HG03469 (cell line): Measurements from ENCODE around the gene KRTAP10-4.
"Not testable (repeated sequence)": the region's sequence is repeated elsewhere in the genome, so short reads cannot be mapped to it uniquely, and the experiment has no call there.

Source experiments
- ATAC-seq: cut with Tn5 transposase; IDR thresholded peaks from one replicate; pipeline ENCODE4 v1.9.1; 2021; ENCODE audit warnings: mild to moderate bottlenecking, moderate library complexity, moderate number of reproducible peaks; ENCODE audit not compliant: unreplicated experiment

KRTAP10-4 gene

DNA sequence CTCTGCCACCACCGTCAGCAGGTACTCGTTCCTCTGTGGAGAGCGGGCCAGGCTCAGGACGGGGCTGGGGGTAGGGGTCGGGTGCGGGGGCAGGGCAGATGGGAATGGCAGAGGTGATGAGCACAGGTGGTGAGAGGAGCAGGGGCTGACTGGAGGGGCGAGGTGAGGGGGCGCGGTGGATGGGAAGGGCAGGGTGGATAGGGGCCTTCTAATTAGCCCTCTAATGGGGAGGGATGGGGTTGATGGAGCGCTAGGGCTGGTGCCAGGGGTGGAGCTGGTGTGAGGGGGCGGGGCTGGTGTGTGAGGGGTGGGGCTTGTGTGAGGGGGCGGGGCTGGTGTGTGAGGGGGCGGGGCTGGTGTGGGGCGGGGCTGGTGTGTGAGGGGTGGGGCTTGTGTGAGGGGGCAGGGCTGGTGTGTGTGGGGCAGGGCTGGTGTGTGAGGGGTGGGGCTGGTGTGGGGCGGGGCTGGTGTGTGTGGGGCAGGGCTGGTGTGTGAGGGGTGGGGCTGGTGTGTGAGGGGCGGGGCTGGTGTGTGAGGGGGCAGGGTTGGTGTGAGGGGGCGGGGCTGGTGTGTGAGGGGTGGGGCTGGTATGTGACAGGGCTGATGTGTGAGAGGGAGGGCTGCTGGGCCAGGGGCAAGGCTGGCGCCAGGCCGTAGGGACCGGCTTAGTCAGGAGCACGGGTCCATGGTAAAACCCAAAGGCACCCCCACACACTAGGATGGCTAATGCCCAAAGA, 39.5 kb upstream of the KRTAP10-4 start:
- ATAC-seq: no peak

DNA sequence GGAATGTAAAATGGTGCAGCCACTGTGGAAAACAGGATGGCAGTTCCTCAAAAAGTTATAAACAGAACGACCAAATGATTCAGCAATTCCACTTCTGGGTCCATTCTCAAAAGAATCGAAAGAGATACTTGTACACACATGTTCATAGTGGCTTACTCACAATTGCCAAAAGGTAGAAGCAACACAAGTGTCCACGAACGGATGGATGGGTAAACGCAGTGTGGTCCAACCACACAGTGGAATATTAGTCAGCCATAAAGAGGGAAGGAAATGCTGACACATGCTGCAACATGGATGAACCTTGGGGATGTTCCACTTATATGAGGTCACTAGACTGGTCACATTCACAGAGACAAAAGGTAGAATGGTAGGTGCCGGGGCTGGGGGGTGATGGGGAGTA, 38.8 kb upstream of the KRTAP10-4 start:
- ATAC-seq: no peak

DNA sequence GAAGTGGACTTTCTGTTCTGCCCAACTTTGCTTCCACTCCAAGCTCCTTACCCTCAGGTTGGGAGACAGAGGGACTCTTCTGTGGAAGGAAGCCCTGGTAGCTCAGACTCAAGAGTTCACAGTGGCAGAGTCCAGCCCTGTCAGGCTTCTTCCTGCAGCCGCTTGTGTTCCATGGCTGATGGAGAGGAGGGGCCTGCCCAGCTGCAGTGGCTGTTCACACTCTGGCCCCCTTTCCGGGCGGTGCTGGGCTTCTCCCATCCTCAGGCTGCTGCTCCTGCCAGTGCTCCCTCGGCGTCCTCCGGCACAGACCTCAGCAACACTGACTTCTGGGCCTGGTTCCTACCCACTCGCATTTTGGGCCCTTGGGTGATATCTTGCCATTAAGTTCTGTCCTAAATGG, 37.6 kb upstream of the KRTAP10-4 start:
- no peak for ATAC-seq

DNA sequence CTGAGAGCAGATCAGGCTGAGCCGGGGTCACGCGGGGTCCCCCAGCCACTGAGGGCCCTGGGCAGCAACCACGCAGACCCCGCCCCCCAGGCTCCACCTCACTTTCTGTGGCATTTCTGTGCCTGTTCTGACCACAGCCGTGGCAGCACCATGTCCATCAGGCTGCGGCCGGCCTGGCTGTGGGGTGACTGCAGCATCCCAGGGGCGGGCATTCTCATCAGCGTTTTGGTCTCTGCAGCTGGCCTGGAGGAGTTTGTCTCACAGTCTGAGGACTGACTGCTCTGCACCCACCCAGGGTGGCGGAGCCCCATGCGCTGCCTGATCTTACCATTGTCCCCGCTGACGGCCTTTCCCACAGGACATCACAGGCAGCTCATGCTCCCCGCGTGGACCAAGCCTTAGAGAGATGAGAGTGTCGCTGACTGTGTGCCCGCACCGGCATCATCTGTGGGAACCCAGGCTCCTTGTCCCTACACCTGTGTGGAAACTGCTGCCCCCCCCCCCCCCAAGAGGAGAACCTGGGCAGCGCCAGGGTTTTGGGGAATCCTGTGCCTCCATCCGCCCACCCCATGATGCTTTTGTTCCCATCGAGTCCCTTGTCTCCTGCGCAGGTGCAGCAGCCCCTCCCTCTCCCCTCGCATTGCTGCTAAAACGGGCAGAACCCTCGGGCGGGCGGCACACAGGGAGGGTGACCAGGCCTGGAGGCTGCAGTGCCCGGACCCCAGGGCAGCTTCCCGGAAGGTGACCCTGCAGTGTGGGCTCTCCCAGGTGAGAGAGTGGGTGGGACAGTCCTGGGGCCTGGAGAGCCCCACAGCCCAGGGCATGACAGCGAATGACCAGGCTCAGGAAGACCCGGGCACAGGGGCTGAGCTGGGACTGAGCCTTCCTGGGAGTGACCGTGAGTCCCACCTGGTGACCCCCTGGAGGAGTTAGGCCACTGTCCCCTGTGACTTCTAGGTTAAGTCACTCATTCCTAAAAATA, 35.3 kb upstream of the KRTAP10-4 start:
- no peak for ATAC-seq

DNA sequence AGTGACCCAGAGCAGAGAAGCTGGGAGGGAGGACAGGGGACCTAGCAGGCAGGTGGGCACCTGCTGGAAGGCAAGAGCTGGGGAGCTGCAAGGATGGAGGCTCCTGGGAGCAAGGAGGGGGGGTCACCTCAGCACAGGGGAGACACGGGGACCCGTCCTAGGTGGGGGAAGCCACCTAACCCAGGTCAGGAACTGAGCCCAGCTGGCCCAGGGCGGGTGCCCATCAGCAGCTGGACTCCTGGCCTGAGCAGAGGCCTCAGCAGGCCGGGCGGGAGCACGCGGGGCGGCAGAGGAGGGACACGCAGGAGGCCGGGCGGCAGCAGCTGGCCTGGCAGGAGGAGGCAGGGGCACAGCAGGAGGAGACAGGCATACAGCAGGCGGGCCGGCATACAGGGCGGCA, 34.5 kb upstream of the KRTAP10-4 start:
- no peak for ATAC-seq

DNA sequence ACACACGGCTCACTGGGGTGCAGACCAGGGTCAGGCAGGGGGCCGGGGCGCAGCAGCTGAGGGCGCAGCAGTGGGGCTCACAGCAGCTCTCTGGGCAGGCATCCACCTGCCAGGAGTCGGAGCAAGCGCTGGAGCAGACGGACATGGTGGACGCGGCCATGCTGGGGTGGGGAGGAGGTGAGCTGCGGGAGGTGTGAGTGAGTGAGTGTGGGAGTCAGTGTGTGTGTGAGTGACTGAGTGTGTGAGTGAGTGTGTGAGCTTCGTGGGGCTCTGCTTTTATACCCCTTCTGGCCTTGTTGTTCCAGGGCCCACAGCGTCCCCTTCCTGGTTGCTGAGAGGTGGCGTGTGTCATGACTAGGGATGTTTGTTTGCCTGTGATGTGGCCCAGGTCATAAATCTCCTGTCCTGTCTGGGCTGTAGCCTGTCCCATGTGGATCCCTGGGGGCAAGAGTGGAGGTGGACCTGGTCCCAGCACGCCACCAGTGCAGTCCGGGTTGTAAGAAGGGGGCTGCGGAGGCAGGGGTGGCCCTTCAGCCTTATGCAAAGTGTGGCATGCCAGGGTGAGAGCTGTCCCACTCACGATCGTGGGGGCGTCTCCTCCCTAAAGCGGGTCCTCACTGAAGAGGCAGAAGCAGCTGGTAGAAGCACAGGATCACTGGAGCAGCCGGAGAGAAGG, 33.4 kb upstream of the KRTAP10-4 start, which contains the start of gene KRTAP10-1:
Gene KRTAP10-1 (minus strand): TSS at position 205 of the 676 bp plus-strand sequence. CDS start 45 bp downstream, at position 160.
- ATAC-seq: no peak

DNA sequence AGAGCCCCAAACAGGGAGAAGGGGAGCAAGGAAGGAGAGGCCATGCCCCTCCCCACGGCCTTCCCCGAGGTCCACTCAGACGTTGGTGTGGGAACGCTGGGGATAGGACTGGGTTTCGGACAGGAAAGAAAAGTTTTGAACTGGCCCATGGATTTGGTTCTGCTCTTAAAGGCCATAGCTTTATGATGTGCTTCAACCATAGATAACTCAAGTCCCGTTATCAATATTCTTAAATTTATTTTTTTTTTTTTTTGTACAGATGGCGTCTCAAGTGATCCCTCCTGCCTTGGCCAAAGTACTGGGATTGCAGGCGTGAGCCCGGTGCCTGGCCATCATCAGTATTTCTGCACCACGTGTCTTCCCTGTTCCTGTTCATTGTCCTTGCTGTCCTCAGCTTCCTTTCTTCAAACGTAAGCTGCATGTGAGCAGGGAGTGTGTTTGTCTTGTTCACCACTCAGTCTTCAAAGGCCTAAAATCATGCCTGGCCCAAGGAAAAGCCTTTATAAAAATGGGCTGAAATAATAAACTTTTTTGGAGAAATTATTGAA, 32.7 kb upstream of the KRTAP10-4 start:
- ATAC-seq: no peak

DNA sequence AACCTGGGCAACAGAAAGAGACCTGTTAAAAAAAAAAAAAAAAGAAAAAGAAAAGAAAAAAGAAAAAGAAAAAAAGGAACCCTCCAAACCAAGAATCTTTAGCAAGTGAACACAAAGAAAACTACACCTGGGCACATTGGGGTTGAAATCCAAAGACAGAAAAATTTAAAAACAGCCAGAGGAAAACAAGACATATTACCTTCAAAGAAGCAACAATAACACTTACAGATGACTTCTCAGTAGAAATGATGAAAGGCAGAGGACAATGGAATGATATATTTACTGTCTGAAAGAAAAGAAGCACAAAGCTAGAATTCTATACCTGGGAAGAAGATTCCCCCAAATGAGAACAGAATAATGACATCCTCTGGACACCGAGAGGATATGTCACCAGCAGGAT, 30.8 kb upstream of the KRTAP10-4 start:
- ATAC-seq: no peak

DNA sequence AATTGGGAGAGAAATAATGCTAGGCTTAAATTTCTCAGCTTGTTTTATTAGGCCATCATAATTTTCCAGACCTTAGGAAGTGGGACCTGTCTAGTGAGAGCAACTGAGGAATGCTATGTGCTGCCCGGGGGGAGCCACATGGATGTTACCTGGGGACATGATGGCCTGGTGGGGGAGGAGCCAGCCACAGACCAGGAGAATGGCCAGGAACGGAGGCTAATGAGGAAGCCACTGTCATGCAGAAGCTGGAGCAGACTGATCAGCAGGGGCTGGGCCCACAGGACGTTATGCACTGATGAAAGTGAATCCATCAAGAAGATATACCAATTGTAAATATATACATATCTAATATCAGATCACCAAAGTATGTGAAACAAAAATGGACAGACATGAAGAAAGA, 29.0 kb upstream of the KRTAP10-4 start:
- ATAC-seq: no peak

DNA sequence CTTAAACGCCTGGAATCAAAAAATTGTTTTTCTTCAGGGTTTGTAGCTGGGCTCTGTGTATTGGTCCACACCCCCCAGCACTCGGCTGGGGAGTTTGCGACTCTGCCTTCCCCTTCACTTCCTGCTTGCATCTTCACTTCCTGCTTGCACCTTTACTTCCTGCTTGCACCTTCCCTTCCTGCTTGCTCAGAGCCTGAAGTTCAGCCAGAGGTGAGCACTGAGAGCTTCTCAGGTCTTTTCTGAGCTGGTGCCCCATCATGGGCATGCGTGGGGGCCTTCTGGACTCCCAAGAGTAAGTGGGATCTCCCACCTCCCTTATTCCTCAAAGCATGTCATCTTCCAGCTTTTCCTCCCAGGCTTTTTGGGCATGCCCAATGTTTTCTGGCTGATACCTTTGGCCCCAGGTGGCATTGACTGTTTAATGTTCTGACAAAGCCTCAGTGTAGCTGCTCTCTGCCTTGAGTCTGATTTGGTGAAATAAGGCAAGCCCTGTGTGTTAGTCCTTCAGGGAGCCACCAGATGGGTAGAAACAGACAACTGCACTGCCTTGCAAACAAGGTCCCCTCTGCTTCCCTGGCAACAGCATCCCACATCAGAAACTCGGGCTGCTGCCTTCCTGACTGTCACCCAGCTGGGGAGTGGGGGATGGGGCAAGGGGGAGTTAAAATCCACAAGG, 25.7 kb upstream of the KRTAP10-4 start:
- ATAC-seq: no peak

DNA sequence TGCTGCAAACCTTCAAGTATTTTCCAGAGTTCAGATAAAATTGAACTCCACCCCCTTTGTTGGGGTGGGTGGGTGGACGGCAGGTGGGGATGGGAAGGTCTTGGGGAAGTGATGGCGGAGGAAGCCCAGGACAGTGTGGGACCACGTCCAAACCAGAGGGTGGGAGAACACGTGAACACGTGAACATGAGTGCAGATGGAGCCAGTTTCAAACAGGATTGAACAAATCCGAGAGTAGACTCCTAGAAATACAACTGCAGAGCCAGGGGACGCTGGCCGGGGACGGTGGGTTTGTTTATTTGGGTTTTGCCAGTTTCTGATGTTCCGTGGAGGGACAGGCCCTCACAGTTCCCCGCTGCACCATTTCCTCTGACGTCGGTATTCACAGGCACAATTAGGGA, 25.1 kb upstream of the KRTAP10-4 start:
- ATAC-seq: no peak

DNA sequence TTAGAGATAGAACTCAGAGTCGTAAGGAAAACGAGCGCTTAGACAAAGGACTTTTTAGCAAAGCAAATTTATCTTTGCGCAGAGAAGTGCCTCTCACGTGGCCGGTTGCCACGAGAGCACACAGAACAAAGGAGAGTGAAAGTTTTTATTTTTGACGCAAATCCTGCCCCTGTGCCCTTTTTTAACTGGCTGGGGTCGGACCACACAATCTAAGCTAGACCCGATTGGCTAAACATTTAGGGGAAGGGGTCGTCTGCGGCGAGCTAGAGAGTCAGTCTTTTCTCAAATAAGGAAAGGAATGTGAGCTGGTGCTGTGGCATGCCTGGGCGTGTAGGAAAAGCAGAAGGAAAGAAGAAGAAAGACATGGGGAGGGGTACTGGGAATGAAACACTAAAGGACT, 24.6 kb upstream of the KRTAP10-4 start:
- ATAC-seq: no peak

DNA sequence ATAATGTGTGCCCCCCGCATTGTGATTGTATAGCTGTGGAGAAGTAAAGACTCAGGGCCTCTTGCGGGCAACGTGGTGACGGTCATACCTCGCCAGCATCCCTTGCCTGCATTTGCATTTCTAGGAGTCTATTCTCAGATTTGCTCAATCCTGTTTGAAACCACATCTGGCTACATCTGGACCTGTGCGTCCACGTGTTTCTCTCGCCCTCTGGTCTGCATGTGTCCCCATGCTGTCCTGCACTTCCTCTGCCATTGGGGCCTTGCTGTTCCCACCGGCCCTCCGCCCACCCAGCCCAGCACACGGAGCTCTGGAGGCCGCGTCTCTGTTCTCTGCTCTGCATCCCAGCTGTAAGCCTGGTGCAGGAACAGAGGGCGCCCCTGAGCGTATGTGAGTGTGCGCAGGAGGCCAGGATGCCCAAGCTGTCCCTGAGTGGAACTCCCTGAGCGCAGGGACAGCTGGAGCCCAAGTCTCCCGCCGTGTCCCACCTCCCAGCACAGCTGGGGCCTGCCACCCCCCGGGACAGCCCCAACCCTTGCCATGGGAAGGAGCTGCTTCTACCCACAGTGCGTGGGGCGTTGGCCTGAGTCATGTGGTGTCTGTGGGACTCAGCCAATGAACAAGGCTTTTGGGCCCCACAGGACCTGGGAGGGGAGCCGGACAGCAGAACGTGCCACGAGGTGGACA, 23.9 kb upstream of the KRTAP10-4 start:
- no peak for ATAC-seq

DNA sequence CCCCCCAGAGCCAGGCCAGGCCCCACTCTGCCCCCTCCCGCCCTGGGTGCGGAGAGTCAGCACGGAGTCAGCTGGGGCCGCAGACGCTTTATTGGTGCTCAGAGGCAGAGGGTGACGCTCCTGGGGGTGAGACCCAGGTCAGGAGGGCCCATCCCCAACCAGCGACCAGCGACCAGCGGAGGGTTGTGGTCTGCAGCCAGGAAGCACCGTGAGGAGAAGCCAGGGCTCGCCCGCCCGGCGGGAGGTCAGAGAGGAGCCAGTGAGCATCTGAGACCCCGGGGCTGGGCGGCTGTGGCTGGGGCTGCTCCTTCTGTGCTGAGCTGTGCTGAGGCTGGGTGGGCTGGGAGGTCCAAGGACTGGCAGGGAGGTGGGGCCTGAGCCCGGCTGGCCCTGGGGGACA, 23.2 kb upstream of the KRTAP10-4 start:
- not testable (repeated sequence) for ATAC-seq

DNA sequence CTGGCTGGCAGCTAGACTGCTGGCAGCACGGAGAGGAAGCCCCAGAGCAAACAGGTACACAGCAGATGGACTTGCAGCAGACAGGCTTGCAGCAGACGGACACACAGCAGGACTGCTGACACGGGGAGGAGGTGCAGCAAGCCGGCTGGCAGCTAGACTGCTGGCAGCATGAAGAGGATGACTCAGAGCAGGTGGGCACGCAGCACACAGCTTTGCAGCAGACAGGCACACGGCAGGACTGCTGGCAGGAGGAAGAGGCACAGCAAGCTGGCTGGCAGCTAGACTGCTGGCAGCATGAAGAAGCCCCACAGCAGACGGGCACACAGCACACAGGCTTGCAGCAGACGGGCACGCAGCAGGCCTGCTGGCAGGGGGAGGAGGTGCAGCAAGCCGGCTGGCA, 22.7 kb upstream of the KRTAP10-4 start:
- no peak for ATAC-seq

DNA sequence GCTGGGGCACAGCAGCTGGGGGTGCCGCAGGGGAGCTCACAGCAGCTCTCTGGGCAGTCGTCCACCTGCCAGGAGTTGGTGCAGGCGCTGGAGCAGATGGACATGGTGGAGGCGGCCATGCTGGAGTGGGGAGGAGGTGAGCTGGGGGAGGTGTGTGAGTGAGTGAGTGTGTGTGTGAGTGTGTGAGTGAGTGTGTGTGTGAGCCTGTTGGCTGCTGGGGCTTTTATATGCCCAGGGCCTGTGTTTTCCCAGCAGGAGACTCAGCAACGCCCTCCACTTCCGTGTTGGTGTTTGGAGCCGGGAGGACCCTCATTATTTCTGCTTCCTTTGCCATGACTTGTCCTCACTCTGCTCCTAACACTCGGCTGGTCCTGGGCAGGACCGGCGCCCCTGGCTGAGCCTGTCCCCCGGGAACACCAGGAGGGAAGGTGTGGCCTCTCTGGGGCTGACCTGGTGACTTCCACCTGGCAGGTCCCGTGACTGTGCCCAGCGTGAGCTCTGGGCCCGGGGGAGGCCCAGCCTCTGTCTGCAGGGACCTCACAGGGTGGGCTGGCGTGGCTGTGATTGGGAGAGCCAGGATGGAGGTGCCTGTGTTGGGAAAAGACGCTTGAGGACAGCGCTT, 22.1 kb upstream of the KRTAP10-4 start, which contains the start of gene KRTAP10-2:
Gene KRTAP10-2 (minus strand): TSS at position 166 of the 622 bp plus-strand sequence. CDS start 47 bp downstream, at position 119.
- no peak for ATAC-seq

DNA sequence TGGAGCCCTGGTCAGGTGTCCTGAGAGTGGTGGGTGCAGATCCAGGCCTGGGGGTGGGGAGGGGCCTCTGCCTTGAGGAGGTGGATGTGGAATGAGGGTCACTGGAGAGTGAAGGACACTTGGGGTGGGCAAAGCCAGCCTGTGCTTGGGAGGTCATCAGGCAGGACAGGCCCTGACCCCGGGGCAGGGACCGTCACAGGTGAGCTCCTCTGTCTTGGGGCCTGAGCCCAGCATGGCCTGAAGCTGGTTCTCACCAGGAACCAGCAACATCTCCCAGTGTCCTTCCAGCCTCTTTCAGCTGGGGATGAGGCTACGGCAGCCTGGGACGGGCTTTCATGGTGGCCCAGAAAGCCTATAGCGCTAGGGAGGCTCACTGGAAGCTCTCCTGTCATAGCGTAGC, 21.4 kb upstream of the KRTAP10-4 start:
- no peak for ATAC-seq

DNA sequence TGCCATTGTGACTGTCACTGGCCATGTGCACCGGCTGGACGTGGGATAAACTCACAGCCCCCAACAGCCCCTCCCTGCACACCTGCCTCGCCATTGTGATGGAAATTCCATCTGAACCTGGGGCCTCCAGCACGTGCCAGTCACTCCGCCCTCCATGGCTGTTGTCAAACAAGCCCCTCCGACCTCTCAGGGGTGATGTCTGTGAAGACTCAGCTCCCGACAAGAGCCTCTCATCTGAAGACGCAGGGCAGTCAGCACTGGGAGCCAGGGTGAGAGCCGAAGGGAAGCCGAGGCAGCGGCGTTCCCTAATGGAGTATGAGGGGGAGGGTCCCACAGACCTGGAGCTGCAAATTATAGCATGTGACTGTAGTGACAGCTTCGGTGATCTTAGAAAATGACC, 20.8 kb upstream of the KRTAP10-4 start:
- ATAC-seq: no peak

DNA sequence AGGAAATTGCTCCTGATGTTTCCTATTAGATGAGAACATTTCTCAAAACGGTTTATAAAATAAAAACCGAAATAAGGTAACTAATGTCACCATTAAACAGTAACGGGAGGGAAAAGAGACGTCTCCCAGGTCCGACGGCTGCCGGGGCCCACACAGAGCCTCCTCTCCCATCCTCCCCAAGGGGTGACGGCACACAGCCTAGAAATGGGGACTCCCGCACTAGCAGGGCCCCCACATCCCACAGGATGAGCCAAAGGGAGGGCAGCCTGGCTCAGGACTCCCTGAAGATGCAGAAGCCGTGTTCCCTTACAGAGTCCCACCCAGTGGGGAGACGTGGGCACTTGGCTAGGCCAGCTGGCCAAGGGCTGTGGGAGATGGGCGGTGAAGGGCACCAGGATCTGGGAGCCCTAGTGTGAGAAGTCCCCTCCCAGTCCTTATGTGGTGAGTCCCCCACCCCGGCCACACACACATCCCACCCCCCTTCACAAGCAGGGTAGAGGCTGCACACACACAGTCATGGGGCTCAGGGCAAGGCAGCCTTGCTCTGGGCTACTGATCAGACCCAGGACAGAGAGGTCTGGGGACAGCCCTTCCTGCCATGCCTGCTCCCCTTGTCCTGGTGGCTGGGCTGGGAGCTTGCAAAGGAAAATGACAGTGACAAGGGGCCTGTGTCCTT, 18.2 kb upstream of the KRTAP10-4 start:
- no peak for ATAC-seq
